DOHH2 (cell line): ENCODE measurements around the gene ZNF436.
"Not testable (repeated sequence)": the region's sequence is repeated elsewhere in the genome, so short reads cannot be mapped to it uniquely, and the experiment has no call there.

Experiments used
- H3F3A ChIP-seq: fragments of 200-600 bp; sonication (generic), shearing (Covaris generic); 2 replicates; pipeline ENCODE4 v1.6.0; 2016; ENCODE audit warnings: antibody characterized with exemption, mild to moderate bottlenecking; ENCODE audit not compliant: control insufficient read depth, insufficient read depth
- H3K27ac ChIP-seq: fragments of 200-600 bp; sonication (generic); 2 replicates; pipeline ENCODE4 v1.5.1; 2014; ENCODE audit warnings: low read depth, mild to moderate bottlenecking, low read length, moderate library complexity
- H3K27me3 ChIP-seq: fragments of 200-600 bp; sonication (generic); 2 replicates; pipeline ENCODE4 v1.6.1; 2014; ENCODE audit warnings: mild to moderate bottlenecking, low read length, mixed read lengths; ENCODE audit not compliant: control insufficient read depth
- H3K36me3 ChIP-seq: fragments of 200-600 bp; sonication (generic); 2 replicates; pipeline ENCODE4 v1.6.1; 2014; ENCODE audit warnings: mild to moderate bottlenecking, low read length, moderate library complexity, mixed read lengths; ENCODE audit not compliant: control insufficient read depth
- H3K4me1 ChIP-seq: fragments of 200-600 bp; sonication (generic); 2 replicates; pipeline ENCODE4 v1.6.1; 2014; ENCODE audit warnings: mild to moderate bottlenecking, low read length, mixed read lengths; ENCODE audit not compliant: control insufficient read depth
- H3K4me2 ChIP-seq: fragments of 200-600 bp; sonication (generic); 2 replicates; pipeline ENCODE4 v1.6.0; 2014; ENCODE audit warnings: mild to moderate bottlenecking, low read length, moderate library complexity
- H3K4me3 ChIP-seq: fragments of 200-600 bp; sonication (generic); 2 replicates; pipeline ENCODE4 v1.5.1; 2014; ENCODE audit warnings: mild to moderate bottlenecking, low read length, mixed read lengths
- H3K79me2 ChIP-seq: fragments of 200-600 bp; sonication (generic); 2 replicates; pipeline ENCODE4 v1.6.1; 2014; ENCODE audit warnings: mild to moderate bottlenecking, low read length, mixed read lengths; ENCODE audit not compliant: control insufficient read depth
- H3K9me2 ChIP-seq: fragments of 200-600 bp; sonication (generic); replicated peaks from 2 replicates; pipeline ENCODE4 v1.6.1; 2014; ENCODE audit warnings: mild to moderate bottlenecking, low read length, mixed read lengths; ENCODE audit not compliant: control insufficient read depth
- H3K9me3 ChIP-seq: fragments of 200-600 bp; sonication (generic); 2 replicates; pipeline ENCODE4 v1.6.1; 2014; ENCODE audit warnings: antibody characterized with exemption, low read length, mixed read lengths; ENCODE audit not compliant: control insufficient read depth, insufficient read depth
- H4K20me1 ChIP-seq: fragments of 200-600 bp; sonication (generic); 2 replicates; pipeline ENCODE4 v1.6.0; 2014; ENCODE audit warnings: low read depth, mild to moderate bottlenecking, antibody characterized with exemption, low read length, moderate library complexity; ENCODE audit not compliant: control insufficient read depth, insufficient read depth
- CTCF ChIP-seq: fragments of 200-600 bp; sonication (generic); IDR thresholded peaks from one replicate; pipeline ENCODE4 v1.5.1; 2014; ENCODE audit warnings: antibody characterized with exemption, mild to moderate bottlenecking, low read depth, low read length; ENCODE audit not compliant: poor library complexity, severe bottlenecking
- EZH2phosphoT487 ChIP-seq: fragments of 200-600 bp; sonication (generic); IDR thresholded peaks from 2 replicates; pipeline ENCODE4 v1.6.1; 2017; ENCODE audit warnings: borderline replicate concordance, mild to moderate bottlenecking, antibody characterized with exemption, low read length, moderate library complexity, mixed read lengths

ZNF436 gene

GRCh38 chr1:23376890-23377811, 7.5 kb upstream of the ZNF436 start:
- H3K79me2 ChIP-seq, result no peaks in the 10 kb centered on the region
- H3K9me2 ChIP-seq, result no peaks in the 10 kb centered on the region
- H3K4me1 ChIP-seq, result peaks cover 5% of the 10 kb centered on the region; the same call in 1 of the 2 replicates
- no peaks in the 10 kb centered on the region for H3K9me3 ChIP-seq
- no peak overlapping the region for H3K4me2 ChIP-seq
- H4K20me1 ChIP-seq, result 0 out of 2 replicates have a peak, but pooled peaks cover 3% of the 10 kb centered on the region
- no peak overlapping the region for H3K27ac ChIP-seq
- H3K27me3 ChIP-seq, result peaks cover 17% of the 10 kb centered on the region
- TF ChIP-seq CTCF (no peak), EZH2phosphoT487 (no peak)
- no peaks in the 10 kb centered on the region for H3K36me3 ChIP-seq
- H3F3A ChIP-seq, result peaks cover 8% of the 10 kb centered on the region
- no peak overlapping the region for H3K4me3 ChIP-seq

- not testable (repeated sequence) for H3K36me3 ChIP-seq, H3K4me3 ChIP-seq, H3K27me3 ChIP-seq, H3K9me3 ChIP-seq, H3K9me2 ChIP-seq, H3K27ac ChIP-seq, H4K20me1 ChIP-seq, H3F3A ChIP-seq, H3K4me2 ChIP-seq
- Histone ChIP-seq H3K4me1 (peaks cover 17% of the 10 kb centered on the region), H3K79me2 (peaks cover 15% of the 10 kb centered on the region)
Measured at GRCh38 chr1:23374079-23374735, 4.6 kb upstream of the ZNF436 start.

GRCh38 chr1:23371987-23372880, 2.6 kb upstream of the ZNF436 start:
- H3K4me2 ChIP-seq, result no peak overlapping the region
- no peaks in the 10 kb centered on the region for H3K9me2 ChIP-seq
- H4K20me1 ChIP-seq, result 0 out of 2 replicates have a peak, but pooled peaks cover 3% of the 10 kb centered on the region
- no peaks in the 10 kb centered on the region for H3K9me3 ChIP-seq
- H3K27ac ChIP-seq, result no peak overlapping the region
- H3F3A ChIP-seq, result peaks cover 5% of the 10 kb centered on the region; the same call in 1 of the 2 replicates
- H3K36me3 ChIP-seq, result no peaks in the 10 kb centered on the region
- H3K4me3 ChIP-seq, result no peak overlapping the region
- H3K79me2 ChIP-seq, result peaks cover 24% of the 10 kb centered on the region
- TF ChIP-seq EZH2phosphoT487 (no peak), CTCF (no peak)
- no peaks in the 10 kb centered on the region for H3K27me3 ChIP-seq
- peaks cover 22% of the 10 kb centered on the region for H3K4me1 ChIP-seq
